ENCODE results near the gene PDE8A.

DNA sequence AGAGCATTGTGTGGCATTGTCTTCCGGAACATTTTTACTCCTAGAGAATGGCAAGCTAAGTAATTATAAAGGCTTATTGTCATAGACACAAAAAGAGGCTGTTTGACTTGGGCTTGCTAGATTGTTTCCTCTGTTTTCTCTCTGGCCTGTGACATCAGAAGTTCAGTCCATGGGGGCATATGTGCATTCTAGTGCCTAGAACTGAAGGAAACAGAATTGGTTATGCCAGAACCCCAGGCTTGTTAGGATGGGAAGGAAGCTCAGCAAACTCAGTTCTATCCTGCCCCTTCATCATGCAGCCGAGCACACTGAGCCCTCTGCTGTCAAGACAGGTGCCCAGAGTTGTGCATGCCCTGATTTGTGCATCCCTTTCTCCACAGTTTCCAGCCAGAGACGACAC is 131.3 kb downstream of the PDE8A start:
- TF ChIP-seq GATA3 (IDR thresholded peaks at IDR 0.05; ENCODE audit: low read depth, low read length) (no peak), GATA2 (IDR thresholded peaks at IDR 0.05; ENCODE audit: low read depth, low read length) (no peak)
